Fibroblast of lung (primary cell): ENCODE data around the gene ASCL2.

Experiments
- CTCF ChIP-seq, 2 donors: IDR thresholded peaks in 1 of 2; conservative IDR thresholded peaks in 1 of 2; 1 replicate in 1 of 2; 2 replicates in 1 of 2; pipeline ENCODE4 v1.5.1; 2011 to 2012; ENCODE audit warnings: low read length in 2 of 2, control low read depth in 1 of 2, inconsistent platforms in 1 of 2, low read depth in 1 of 2, mild to moderate bottlenecking in 1 of 2
- EZH2 ChIP-seq: IDR thresholded peaks from 2 replicates; pipeline ENCODE4 v1.5.1; 2012; ENCODE audit warnings: low read length, control low read depth, mild to moderate bottlenecking; ENCODE audit errors: missing control alignments

GRCh38 chr11:2272946-2273280, 2.5 kb upstream of the ASCL2 start:
- no peak for TF ChIP-seq CTCF (conservative IDR thresholded peaks at IDR 0.05 in 1 of 2, IDR thresholded peaks at IDR 0.05 in 1 of 2; ENCODE audit: low read depth in 1 of 2, low read length in 2 of 2)
- no peak for TF ChIP-seq EZH2
